Measurements from ENCODE around the gene TENT5C. TPM values are rescaled to one million over a fixed set of nuclear protein-coding genes. Genes with fewer than 3 reads are reported as not detected.

Gene TENT5C
- total RNA-seq, 4 donors from 2014 or later = 2.7 to 5.0 (median 3.4) TPM

DNA sequence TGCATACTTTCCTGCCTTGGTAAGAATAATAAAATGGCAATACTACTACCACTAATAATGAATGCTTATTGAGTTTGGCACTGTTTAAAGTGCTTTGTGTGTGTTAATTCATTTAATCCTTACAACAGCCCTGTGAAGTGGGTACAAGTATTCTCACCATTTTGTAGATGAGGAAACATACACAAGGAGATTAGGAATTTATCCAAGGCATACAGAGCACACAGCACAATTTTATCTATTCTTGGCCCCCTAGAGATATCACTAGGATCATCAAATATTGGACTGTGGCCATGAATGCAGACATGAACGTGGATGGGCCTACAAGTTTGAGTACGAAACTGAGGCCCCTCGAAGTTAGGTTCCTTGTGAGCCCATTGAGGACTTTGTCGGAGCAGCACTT, 39.5 kb downstream of the TENT5C start:
- no peak for DNase-seq (ENCODE audit: low spot score in 2 of 2)
- peaks cover 3% of the 10 kb centered on the region for H3K4me1 ChIP-seq
- no peaks in the 10 kb centered on the region for H3K36me3 ChIP-seq
- H3K9me3 ChIP-seq = no peaks in the 10 kb centered on the region
- no peaks in the 10 kb centered on the region for H3K27me3 ChIP-seq
- no peak overlapping the region for H3K27ac ChIP-seq
- WGBS = 91% methylated on average over 4 of the region's 4 CpGs
- no peak for TF ChIP-seq POLR2AphosphoS5 (IDR thresholded peaks at IDR 0.05)
- TF ChIP-seq POLR2A (IDR thresholded peaks at IDR 0.05) = no peak
- TF ChIP-seq, protein P1, sequence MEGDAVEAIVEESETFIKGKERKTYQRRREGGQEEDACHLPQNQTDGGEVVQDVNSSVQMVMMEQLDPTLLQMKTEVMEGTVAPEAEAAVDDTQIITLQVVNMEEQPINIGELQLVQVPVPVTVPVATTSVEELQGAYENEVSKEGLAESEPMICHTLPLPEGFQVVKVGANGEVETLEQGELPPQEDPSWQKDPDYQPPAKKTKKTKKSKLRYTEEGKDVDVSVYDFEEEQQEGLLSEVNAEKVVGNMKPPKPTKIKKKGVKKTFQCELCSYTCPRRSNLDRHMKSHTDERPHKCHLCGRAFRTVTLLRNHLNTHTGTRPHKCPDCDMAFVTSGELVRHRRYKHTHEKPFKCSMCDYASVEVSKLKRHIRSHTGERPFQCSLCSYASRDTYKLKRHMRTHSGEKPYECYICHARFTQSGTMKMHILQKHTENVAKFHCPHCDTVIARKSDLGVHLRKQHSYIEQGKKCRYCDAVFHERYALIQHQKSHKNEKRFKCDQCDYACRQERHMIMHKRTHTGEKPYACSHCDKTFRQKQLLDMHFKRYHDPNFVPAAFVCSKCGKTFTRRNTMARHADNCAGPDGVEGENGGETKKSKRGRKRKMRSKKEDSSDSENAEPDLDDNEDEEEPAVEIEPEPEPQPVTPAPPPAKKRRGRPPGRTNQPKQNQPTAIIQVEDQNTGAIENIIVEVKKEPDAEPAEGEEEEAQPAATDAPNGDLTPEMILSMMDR (IDR thresholded peaks at IDR 0.05) = no peak
- no peak for TF ChIP-seq EP300 (IDR thresholded peaks at IDR 0.05)
- no peak overlapping the region for H3K4me3 ChIP-seq

DNA sequence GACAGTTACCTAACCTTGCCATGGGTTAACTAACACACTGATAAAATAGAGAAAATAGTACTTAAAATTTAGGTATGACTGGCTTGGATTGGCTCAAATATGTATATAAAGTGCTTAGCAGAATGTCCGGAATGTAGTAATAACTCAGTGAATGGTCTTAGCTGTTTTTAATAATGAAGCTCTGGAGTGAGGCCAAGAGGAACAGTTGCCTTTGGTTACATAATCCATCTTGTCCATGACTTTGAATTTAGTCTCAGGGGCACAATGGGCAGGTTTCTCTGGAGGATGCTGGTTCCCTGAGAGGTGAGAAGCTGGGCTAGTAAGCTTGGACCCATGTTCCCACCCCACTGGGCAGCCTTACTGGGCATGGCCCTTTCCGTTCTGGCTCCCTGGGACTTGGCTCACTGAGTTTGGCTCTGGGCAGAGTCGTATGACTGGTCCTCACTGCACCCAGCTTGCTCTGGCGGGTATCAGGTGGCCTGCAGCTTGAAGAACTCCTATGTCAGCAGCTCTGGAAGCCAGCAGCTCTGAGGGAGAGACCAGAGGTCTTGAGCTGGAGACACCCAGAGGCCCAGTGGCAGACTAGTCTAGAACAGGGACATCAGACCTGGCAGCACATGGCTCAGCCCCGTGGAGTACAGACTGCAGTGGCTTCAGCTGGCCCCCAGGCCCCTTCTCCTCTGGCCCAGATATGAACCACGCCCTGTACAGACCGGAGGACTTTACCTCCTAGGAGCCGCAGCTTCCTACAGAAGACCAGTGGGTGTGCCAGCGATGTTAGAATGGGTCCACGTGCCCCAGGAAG, 40.4 kb downstream of the TENT5C start:
- 83% methylated on average over 9 of the region's 10 CpGs for WGBS
- Histone ChIP-seq H3K27ac (no peak overlapping the region), H3K36me3 (no peaks in the 10 kb centered on the region), H3K4me1 (peaks cover 3% of the 10 kb centered on the region), H3K9me3 (no peaks in the 10 kb centered on the region), H3K27me3 (no peaks in the 10 kb centered on the region), H3K4me3 (no peak overlapping the region)
- DNase-seq (ENCODE audit: low spot score in 2 of 2) = no peak
- TF ChIP-seq POLR2AphosphoS5 (IDR thresholded peaks at IDR 0.05) = no peak
- TF ChIP-seq EP300 (IDR thresholded peaks at IDR 0.05) = no peak
- TF ChIP-seq, protein P1 (IDR thresholded peaks at IDR 0.05) = no peak
- TF ChIP-seq POLR2A (IDR thresholded peaks at IDR 0.05) = no peak

DNA sequence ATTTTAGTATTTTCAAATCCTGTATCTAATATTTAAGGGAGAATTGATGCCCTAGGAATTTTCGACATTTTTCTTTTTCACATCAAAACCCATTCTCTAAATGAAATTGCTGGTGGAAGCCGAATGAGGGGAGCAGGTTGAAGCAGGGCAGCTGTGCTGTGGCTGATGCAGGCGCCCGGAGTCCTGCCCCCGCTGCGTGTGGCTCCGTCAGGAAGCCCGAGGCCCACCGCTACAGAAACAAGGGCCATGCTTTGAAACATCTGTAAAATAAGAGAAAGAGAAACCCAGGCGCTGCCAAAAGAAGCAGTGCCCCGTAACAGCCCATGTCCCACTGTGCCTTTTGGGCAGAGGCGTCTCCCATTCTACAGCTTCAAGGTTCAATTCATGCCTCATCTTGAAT, 41.1 kb downstream of the TENT5C start:
- TF ChIP-seq, protein P1 (IDR thresholded peaks at IDR 0.05) = no peak
- TF ChIP-seq POLR2AphosphoS5 (IDR thresholded peaks at IDR 0.05) (no peak), EP300 (IDR thresholded peaks at IDR 0.05) (no peak), POLR2A (IDR thresholded peaks at IDR 0.05) (no peak)
- H3K27me3 ChIP-seq = no peaks in the 10 kb centered on the region
- H3K9me3 ChIP-seq = no peaks in the 10 kb centered on the region
- peaks cover 3% of the 10 kb centered on the region for H3K4me1 ChIP-seq
- H3K4me3 ChIP-seq = no peak overlapping the region
- no peak for DNase-seq (ENCODE audit: low spot score in 2 of 2)
- no peak overlapping the region for H3K27ac ChIP-seq
- WGBS = 97% methylated on average over 12 of the region's 12 CpGs
- H3K36me3 ChIP-seq = no peaks in the 10 kb centered on the region

DNA sequence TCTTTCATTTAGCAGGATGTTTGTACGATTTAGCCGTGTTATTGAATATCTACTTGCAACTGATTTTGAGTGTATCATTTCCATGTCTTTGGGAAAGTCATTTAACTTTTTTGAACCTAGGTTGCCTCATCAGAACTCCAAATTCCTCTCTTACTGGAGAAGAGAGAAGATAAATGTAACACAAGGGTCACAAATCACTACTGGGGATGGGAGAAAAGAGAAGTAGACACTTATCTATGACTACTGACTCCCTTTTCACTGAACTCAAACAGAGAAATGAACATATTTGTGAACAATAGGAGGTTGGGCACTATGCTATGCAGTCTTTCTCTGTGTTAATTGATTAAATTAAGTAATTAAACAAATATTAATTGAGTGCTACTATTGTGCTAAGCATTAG, 42.2 kb downstream of the TENT5C start:
- no peak overlapping the region for H3K27ac ChIP-seq
- no peak for DNase-seq (ENCODE audit: low spot score in 2 of 2)
- no peak overlapping the region for H3K4me3 ChIP-seq
- 100% methylated on average over 2 of the region's 2 CpGs for WGBS
- H3K36me3 ChIP-seq = no peaks in the 10 kb centered on the region
- no peaks in the 10 kb centered on the region for H3K9me3 ChIP-seq
- H3K27me3 ChIP-seq = no peaks in the 10 kb centered on the region
- TF ChIP-seq POLR2AphosphoS5 (IDR thresholded peaks at IDR 0.05) (no peak), EP300 (IDR thresholded peaks at IDR 0.05) (no peak), POLR2A (IDR thresholded peaks at IDR 0.05) (no peak)
- TF ChIP-seq, protein P1 (IDR thresholded peaks at IDR 0.05) = no peak
- H3K4me1 ChIP-seq = peaks cover 3% of the 10 kb centered on the region

DNA sequence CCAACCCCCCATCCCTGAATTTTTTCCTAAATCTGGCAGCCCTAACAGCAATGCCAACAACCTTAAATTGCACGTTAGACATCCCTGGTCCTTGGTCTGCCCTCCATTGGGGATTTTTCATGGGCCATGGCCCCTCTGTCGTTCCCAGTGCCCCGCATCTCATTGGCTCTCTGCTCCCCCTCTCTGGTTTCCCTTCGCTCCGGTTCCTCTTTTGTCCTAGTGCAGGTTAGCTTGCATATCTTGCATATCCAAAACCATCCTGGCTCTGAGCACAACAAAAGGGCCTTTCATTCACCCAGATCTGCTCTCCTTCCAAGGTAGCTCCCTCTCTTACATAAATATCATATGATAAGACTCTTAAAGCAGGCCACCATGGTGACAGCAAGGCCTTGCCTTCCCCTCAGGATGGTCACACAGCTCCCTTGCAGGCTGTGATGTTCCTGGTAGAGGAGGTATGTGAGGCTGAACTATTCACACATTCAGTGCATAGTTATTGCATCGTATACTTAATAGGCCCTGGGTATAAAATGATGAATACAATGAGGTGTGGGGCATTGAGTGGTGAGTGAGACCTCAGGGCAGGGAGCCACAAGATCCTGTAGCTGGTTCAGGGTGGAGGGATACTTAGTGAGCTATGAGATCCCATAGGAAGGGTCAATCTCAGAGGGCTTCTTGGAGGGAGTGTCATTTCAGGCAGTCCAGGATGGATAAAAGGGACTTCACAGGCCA, 45.2 kb downstream of the TENT5C start:
- TF ChIP-seq, protein P1 (IDR thresholded peaks at IDR 0.05) = no peak
- WGBS = 85% methylated on average over 6 of the region's 6 CpGs

More for the DNA sequence above, 45.2 kb downstream of the TENT5C start:
- no peak overlapping the region for H3K27ac ChIP-seq
- H3K9me3 ChIP-seq = no peaks in the 10 kb centered on the region
- H3K4me3 ChIP-seq = no peak overlapping the region
- peaks cover 23% of the 10 kb centered on the region for H3K4me1 ChIP-seq
- no peak for DNase-seq (ENCODE audit: low spot score in 2 of 2)
- peaks cover 4% of the 10 kb centered on the region for H3K27me3 ChIP-seq
- H3K36me3 ChIP-seq = no peaks in the 10 kb centered on the region

Measured in suprapubic skin (tissue), 4 donors.